Adrenal gland (tissue), 5 donors: ENCODE measurements around the gene PBX3.

Experiments used
- POLR2A ChIP-seq, 2 donors: fragments of 450-650 bp; IDR thresholded peaks; one replicate each; pipeline ENCODE4 v1.6.1; 2017; ENCODE audit warnings: antibody characterized with exemption in 2 of 2, mild to moderate bottlenecking in 2 of 2, moderate library complexity in 1 of 2
- TF ChIP-seq, protein P1 (sequence below), 6 experiments: fragments of 450-650 bp in 4 of 6; fragments of 200-600 bp in 2 of 6; sonication (generic) in 1 of 6; IDR thresholded peaks; 1 replicate in 5 of 6; 2 replicates in 1 of 6; pipeline versions ENCODE4 v1.5.1 to v1.8.0; 2016 to 2021; ENCODE audit warnings: antibody characterized with exemption in 6 of 6, mild to moderate bottlenecking in 2 of 6, moderate library complexity in 1 of 6
- donor health status: DM: no; HTN: no; CAD: no.

DNA sequence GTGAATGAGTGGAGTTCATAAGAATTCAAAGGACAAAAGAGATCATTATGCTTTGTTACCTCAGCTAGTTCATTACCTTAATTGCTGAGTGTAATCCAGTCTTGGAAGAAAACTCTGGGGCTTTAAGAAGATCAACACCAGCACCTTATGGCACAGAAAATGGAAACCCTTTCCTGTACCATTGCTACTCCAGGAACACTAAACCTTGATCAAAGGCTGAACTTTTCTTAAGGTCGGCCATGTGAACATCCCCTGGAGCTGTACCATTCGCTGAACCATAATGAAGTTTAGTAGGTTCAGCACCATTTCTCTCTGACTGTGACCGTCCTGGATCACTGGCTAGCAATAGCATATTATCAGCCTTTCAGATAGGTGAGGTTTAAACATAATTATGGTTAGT is 97.4 kb downstream of the PBX3 start:
- no peak for TF ChIP-seq POLR2A (IDR thresholded peaks at IDR 0.05)
- TF ChIP-seq, protein P1, sequence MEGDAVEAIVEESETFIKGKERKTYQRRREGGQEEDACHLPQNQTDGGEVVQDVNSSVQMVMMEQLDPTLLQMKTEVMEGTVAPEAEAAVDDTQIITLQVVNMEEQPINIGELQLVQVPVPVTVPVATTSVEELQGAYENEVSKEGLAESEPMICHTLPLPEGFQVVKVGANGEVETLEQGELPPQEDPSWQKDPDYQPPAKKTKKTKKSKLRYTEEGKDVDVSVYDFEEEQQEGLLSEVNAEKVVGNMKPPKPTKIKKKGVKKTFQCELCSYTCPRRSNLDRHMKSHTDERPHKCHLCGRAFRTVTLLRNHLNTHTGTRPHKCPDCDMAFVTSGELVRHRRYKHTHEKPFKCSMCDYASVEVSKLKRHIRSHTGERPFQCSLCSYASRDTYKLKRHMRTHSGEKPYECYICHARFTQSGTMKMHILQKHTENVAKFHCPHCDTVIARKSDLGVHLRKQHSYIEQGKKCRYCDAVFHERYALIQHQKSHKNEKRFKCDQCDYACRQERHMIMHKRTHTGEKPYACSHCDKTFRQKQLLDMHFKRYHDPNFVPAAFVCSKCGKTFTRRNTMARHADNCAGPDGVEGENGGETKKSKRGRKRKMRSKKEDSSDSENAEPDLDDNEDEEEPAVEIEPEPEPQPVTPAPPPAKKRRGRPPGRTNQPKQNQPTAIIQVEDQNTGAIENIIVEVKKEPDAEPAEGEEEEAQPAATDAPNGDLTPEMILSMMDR (IDR thresholded peaks at IDR 0.05), result no peak
